ENCODE measurements around the gene SPECC1L. TPM values are rescaled to one million over a fixed set of nuclear protein-coding genes. Genes with fewer than 3 reads are reported as not detected.

Gene SPECC1L
- total and polyA plus RNA-seq, 8 donors, result 6.0 to 53.1 (median 21.8) TPM

- WGBS, 5 donors, result 30 to 49% (median 38%) methylated on average over 4 to 18 of the region's 18 CpGs
- Histone ChIP-seq H3K4me1 (peaks cover 25 to 41% (median 36%) of the 10 kb centered on the region in 4 donors), H3K27ac (peak overlapping the region in 1 of 5 donors; percentile 7), H3K9me3 (no peaks in the 10 kb centered on the region), H3K36me3 (peaks cover 19 to 32% (median 31%) of the 10 kb centered on the region in 4 donors), H3K4me3 (no peak overlapping the region), H3K27me3 (peaks cover 0 to 30% (median 12%) of the 10 kb centered on the region in 3 donors)
- TF ChIP-seq POLR2A (IDR thresholded peaks at IDR 0.05), result no peak
- peak in 1 of 3 donors; percentile 24 for TF ChIP-seq POLR2AphosphoS5 (IDR thresholded peaks at IDR 0.05)
- intact Hi-C loops (cut with DNase I; ENCODE audit: low total_unique reads), result loop anchor here (5.0 kb wide), 1 partner anchor 82 kb away; no protein-coding TSS in a partner anchor
- DNase-seq, result peak in 1 of 2 donors; percentile 60
Observed at GRCh38 chr22:24420072-24420976, 149.7 kb downstream of the SPECC1L start.

DNA sequence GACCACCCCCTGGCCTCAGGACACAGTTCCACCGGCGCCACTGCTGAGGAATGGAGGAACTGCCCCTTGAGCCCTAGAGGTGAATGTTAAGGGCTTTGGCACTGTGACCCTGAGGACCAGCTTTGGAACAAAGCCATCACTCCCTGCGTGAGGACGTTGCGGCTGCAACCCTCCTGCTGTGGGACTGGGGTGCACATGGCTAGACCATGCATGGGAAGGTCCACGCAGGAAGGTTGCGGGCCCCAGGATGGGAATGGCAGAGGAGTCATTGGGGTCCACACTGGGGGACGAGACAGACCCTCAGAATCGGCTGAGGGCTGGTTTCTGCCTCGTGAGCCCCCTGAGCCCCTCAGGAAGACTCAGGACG lies 150.3 kb downstream of the SPECC1L start:
- H3K27me3 ChIP-seq, result peaks cover 0 to 35% (median 12%) of the 10 kb centered on the region in 3 donors
- DNase-seq, result no peak
- H3K36me3 ChIP-seq, result peaks cover 14 to 26% (median 25%) of the 10 kb centered on the region in 4 donors
- H3K4me3 ChIP-seq, result no peak overlapping the region
- TF ChIP-seq, protein P1, sequence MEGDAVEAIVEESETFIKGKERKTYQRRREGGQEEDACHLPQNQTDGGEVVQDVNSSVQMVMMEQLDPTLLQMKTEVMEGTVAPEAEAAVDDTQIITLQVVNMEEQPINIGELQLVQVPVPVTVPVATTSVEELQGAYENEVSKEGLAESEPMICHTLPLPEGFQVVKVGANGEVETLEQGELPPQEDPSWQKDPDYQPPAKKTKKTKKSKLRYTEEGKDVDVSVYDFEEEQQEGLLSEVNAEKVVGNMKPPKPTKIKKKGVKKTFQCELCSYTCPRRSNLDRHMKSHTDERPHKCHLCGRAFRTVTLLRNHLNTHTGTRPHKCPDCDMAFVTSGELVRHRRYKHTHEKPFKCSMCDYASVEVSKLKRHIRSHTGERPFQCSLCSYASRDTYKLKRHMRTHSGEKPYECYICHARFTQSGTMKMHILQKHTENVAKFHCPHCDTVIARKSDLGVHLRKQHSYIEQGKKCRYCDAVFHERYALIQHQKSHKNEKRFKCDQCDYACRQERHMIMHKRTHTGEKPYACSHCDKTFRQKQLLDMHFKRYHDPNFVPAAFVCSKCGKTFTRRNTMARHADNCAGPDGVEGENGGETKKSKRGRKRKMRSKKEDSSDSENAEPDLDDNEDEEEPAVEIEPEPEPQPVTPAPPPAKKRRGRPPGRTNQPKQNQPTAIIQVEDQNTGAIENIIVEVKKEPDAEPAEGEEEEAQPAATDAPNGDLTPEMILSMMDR (IDR thresholded peaks at IDR 0.05), result no peak
- TF ChIP-seq POLR2AphosphoS5 (IDR thresholded peaks at IDR 0.05) (no peak), POLR2A (IDR thresholded peaks at IDR 0.05) (no peak), EP300 (IDR thresholded peaks at IDR 0.05) (no peak)
- 54 to 72% (median 60%) methylated on average over 9 to 11 of the region's 11 CpGs for WGBS, 5 donors
- no peak overlapping the region for H3K27ac ChIP-seq
- peaks cover 25 to 41% (median 36%) of the 10 kb centered on the region in 4 donors for H3K4me1 ChIP-seq
- H3K9me3 ChIP-seq, result no peaks in the 10 kb centered on the region
- intact Hi-C loops (cut with DNase I; ENCODE audit: low total_unique reads), result loop anchor here (5.0 kb wide), 1 partner anchor 81 kb away; no protein-coding TSS in a partner anchor

- Histone ChIP-seq H3K9me3 (no peaks in the 10 kb centered on the region), H3K4me1 (peaks cover 25 to 41% (median 36%) of the 10 kb centered on the region in 4 donors), H3K27ac (no peak overlapping the region), H3K4me3 (no peak overlapping the region), H3K27me3 (peaks cover 0 to 35% (median 12%) of the 10 kb centered on the region in 3 donors), H3K36me3 (peaks cover 9 to 21% (median 19%) of the 10 kb centered on the region in 4 donors)
- 31 to 49% (median 38%) methylated on average over 8 to 9 of the region's 9 CpGs for WGBS, 5 donors
- intact Hi-C loops (cut with DNase I; ENCODE audit: low total_unique reads), result loop anchor here (5.0 kb wide), 1 partner anchor 81 kb away; no protein-coding TSS in a partner anchor
- DNase-seq, result peak in 1 of 2 donors; percentile 58
- TF ChIP-seq, protein P1 (IDR thresholded peaks at IDR 0.05), result peak in 3 of 7 experiments; percentile 12 to 25 (median 14)
- TF ChIP-seq POLR2AphosphoS5 (IDR thresholded peaks at IDR 0.05), result no peak
Observed at GRCh38 chr22:24421428-24421931, 150.8 kb downstream of the SPECC1L start.

DNA sequence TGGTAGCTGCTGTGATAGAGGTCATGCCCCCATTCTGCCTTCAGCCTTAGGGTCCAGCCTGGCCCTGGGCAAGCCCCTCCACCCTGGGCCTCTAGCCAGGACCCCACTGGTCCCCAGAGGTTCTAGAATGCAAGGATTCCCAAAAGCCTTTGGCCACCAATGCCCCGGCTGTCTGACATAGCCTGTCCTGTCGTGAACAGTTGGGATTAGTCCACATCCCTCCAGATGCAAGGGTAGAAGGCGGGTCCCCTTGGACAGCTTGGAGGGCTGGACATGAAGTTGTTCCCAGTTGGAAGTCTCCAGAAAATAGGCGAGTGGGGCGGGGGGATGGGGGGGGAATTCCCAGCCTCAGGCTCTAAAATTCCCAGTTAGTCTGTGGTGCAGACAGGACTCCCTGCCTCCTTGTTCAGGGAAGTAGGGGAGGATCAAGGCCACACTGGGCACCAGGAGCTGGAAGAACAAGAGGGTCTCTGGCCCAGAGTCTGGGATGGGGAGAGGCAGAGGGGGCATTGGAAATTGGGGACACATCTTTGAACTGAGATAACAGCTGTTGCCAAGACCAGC lies 151.6 kb downstream of the SPECC1L start:
- intact Hi-C loops (cut with DNase I; ENCODE audit: low total_unique reads), result loop anchor here (5.0 kb wide), 1 partner anchor 80 kb away; no protein-coding TSS in a partner anchor
- WGBS, 5 donors, result 58 to 82% (median 73%) methylated on average over 4 to 5 of the region's 5 CpGs; no CpG with 5 or more reads in 1 of the 5 donors
- TF ChIP-seq POLR2AphosphoS5 (IDR thresholded peaks at IDR 0.05) (no peak), POLR2A (IDR thresholded peaks at IDR 0.05) (no peak), EP300 (IDR thresholded peaks at IDR 0.05) (no peak)
- TF ChIP-seq, protein P1 (IDR thresholded peaks at IDR 0.05), result no peak

More for the DNA sequence above, 151.6 kb downstream of the SPECC1L start:
- Histone ChIP-seq H3K9me3 (no peaks in the 10 kb centered on the region), H3K36me3 (peaks cover 2 to 14% (median 12%) of the 10 kb centered on the region in 4 donors), H3K27me3 (peaks cover 0 to 35% (median 12%) of the 10 kb centered on the region in 3 donors), H3K27ac (no peak overlapping the region), H3K4me1 (peaks cover 25 to 47% (median 37%) of the 10 kb centered on the region in 4 donors), H3K4me3 (no peak overlapping the region)
- DNase-seq, result peak in 1 of 2 donors; percentile 34

All from stomach (tissue), 9 donors.